ENCODE data around the gene PNO1.
"Not testable (repeated sequence)": the region's sequence is repeated elsewhere in the genome, so short reads cannot be mapped to it uniquely, and the experiment has no call there.

Gene PNO1

DNA sequence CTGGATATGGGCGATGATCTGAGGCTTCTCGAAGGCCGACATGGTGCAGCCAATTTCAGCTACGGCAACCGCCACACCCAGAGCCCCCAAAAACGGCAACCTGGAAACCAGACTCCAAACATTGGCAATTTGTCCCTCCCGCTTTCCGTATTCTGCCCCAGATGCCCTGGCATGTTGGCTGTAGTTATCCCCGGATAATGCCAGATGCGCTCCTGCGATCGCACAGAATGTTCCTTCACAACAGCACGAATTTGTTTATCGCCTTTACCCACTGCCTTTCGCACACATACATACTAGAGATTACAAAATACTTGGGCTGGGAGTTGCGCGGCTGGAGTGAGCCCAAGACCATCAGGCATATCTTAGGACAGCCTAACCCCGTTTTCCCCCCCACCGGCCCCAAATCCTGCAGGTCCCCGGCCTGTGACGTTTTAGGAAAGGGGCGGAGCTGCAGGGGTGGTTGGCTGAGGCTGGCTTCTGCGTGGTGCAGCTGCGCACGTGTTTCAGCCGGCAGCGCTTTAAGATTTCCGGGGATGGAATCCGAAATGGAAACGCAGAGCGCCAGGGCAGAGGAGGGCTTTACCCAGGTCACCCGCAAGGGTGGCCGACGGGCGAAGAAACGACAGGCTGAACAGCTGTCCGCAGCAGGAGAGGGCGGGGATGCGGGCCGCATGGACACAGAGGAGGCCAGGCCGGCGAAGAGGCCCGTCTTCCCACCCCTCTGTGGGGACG, at the start of gene PNO1:
PNO1 (plus strand) TSS at position 487 of the 732 bp plus-strand sequence; CDS start at position 534, 47 bp downstream.
- ATAC-seq (ENCODE audit: low read depth) (peak; percentile 90), DNase-seq (ENCODE audit: low spot score in 2 of 2) (peak; percentile 98)
- Mint-ChIP-seq H3K9me3 (no peaks in the 10 kb centered on the region), H3K27ac (peak within 1 kb of the TSS; percentile 100), H3K36me3 (peaks cover 15% of the 10 kb centered on the region), H3K4me3 (peak within 1 kb of the TSS; percentile 99), H3K4me1 (peaks cover 22% of the 10 kb centered on the region), H3K27me3 (no peaks in the 10 kb centered on the region)

GRCh38 chr2:68108120-68108519, 49.6 kb upstream of the PNO1 start:
- DNase-seq (ENCODE audit: low spot score in 2 of 2) = no peak
- no peak for ATAC-seq (ENCODE audit: low read depth)
- Mint-ChIP-seq H3K36me3 (peaks cover 13% of the 10 kb centered on the region), H3K4me1 (peaks cover 6% of the 10 kb centered on the region), H3K27me3 (no peaks in the 10 kb centered on the region), H3K4me3 (no peak overlapping the region), H3K9me3 (peaks cover 14% of the 10 kb centered on the region), H3K27ac (no peak overlapping the region)

- ATAC-seq (ENCODE audit: low read depth) (peak; percentile 100), DNase-seq (ENCODE audit: low spot score in 2 of 2) (peak in 1 of 2 donors; percentile 16)
- Mint-ChIP-seq H3K36me3 (peaks cover 11% of the 10 kb centered on the region), H3K4me3 (no peak overlapping the region), H3K4me1 (peaks cover 9% of the 10 kb centered on the region), H3K27me3 (no peaks in the 10 kb centered on the region), H3K9me3 (peaks cover 10% of the 10 kb centered on the region), H3K27ac (no peak overlapping the region)
Observed at GRCh38 chr2:68110102-68110501, 47.6 kb upstream of the PNO1 start.

DNA sequence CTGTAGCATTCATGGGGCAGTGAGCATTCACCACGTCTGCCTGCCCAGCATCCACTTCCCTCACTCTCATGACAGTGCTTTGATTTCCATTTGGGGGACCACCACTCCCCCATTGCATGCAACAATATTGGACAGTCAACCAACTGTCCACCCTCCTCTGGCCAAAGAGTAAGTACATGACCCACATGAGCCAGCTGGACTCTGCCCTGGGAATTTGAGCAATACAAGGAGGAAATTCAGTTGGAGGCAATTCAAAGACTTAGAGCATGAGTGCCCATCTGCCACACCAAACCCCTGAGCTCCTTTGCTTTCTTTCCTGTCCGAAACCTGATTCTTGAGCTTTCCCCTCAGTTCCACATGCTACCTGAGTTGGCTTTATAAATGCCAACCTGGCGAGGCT, 41.7 kb upstream of the PNO1 start:
- Mint-ChIP-seq H3K27ac (no peak overlapping the region), H3K9me3 (no peaks in the 10 kb centered on the region)
- ATAC-seq (ENCODE audit: low read depth) = no peak

DNA sequence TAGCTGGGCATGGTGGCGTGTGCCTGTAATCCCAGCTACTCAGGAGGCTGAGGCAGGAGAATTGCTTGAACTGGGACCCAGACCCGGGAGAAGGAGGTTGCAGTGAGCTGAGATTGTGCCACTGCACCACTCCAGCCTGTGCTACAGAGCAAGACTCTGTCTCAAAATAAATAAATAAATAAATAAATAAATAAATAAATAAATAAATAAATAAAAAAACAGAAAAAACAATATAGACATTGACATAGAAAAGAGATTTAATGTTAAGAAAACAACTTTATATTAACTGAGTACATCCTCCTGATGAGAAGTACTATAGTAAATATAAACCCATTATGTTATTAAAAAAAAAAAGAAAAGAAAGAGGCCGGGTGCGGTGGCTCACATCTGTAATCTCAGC, 39.8 kb upstream of the PNO1 start:
- H3K9me3 Mint-ChIP-seq; H3K27me3 Mint-ChIP-seq; H3K4me3 Mint-ChIP-seq; ATAC-seq (ENCODE audit: low read depth); H3K36me3 Mint-ChIP-seq; DNase-seq (ENCODE audit: low spot score in 2 of 2); H3K27ac Mint-ChIP-seq: not testable (repeated sequence)
- peaks cover 35% of the 10 kb centered on the region for H3K4me1 Mint-ChIP-seq

More for the DNA sequence above, 41.7 kb upstream of the PNO1 start:
- DNase-seq (ENCODE audit: low spot score in 2 of 2) = no peak
- Mint-ChIP-seq H3K36me3 (no peaks in the 10 kb centered on the region), H3K4me1 (peaks cover 23% of the 10 kb centered on the region), H3K4me3 (no peak overlapping the region), H3K27me3 (no peaks in the 10 kb centered on the region)

- no peaks in the 10 kb centered on the region for H3K9me3 Mint-ChIP-seq
- no peaks in the 10 kb centered on the region for H3K36me3 Mint-ChIP-seq
- no peaks in the 10 kb centered on the region for H3K27me3 Mint-ChIP-seq
- DNase-seq (ENCODE audit: low spot score in 2 of 2) (no peak), ATAC-seq (ENCODE audit: low read depth) (no peak)
- H3K4me3 Mint-ChIP-seq = peak overlapping the region; percentile 21
- peak overlapping the region; percentile 91 for H3K27ac Mint-ChIP-seq
- peaks cover 37% of the 10 kb centered on the region for H3K4me1 Mint-ChIP-seq
Observed at GRCh38 chr2:68118816-68119215, 38.9 kb upstream of the PNO1 start.

DNA sequence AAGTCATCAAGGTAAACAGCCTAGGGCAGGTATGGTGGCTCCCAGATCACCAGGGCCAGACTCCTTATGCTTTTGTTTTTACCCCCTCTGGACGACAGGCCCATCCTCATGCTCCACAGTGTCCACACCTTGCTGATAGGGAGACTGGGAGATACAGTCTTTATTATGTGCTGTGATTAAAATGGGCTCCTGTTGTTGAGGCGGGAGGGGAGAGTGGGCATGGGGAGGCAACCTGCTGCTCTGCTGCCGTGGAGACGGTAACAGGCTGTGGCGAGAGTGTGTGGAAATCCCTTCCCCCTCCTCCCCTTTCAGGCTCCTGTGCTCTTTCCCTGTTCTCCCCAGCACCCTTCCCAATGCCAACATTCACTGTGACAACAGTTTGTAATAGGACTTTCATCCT, 38.2 kb upstream of the PNO1 start:
- no peaks in the 10 kb centered on the region for H3K27me3 Mint-ChIP-seq
- DNase-seq (ENCODE audit: low spot score in 2 of 2) (no peak), ATAC-seq (ENCODE audit: low read depth) (no peak)
- H3K9me3 Mint-ChIP-seq = no peaks in the 10 kb centered on the region
- peaks cover 37% of the 10 kb centered on the region for H3K4me1 Mint-ChIP-seq
- H3K27ac Mint-ChIP-seq = peak overlapping the region; percentile 91
- H3K36me3 Mint-ChIP-seq = no peaks in the 10 kb centered on the region
- H3K4me3 Mint-ChIP-seq = no peak overlapping the region

GRCh38 chr2:68121873-68122679, 35.6 kb upstream of the PNO1 start:
- no peak for ATAC-seq (ENCODE audit: low read depth)
- DNase-seq (ENCODE audit: low spot score in 2 of 2) = peak; percentile 65 to 72
- Mint-ChIP-seq H3K27me3 (no peaks in the 10 kb centered on the region), H3K27ac (peak overlapping the region; percentile 91), H3K36me3 (no peaks in the 10 kb centered on the region), H3K4me3 (peak overlapping the region; percentile 83), H3K9me3 (no peaks in the 10 kb centered on the region), H3K4me1 (peaks cover 39% of the 10 kb centered on the region)

DNA sequence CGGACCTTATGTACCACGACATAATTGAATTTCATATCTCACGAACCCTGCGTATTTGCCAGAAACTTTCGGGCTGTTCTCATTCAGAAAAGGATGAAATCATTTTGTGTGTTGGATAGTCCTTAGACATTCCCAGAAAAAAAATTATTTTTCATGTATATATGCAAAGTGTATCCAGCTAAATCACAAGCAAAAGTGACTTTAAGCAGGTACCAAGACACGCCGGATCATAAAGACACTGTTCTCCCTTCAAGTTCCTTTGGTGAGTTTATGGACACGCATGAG, 35.1 kb upstream of the PNO1 start:
- peak overlapping the region; percentile 91 for H3K27ac Mint-ChIP-seq
- no peaks in the 10 kb centered on the region for H3K27me3 Mint-ChIP-seq
- no peaks in the 10 kb centered on the region for H3K36me3 Mint-ChIP-seq
- peak overlapping the region; percentile 68 for H3K4me3 Mint-ChIP-seq
- no peak for ATAC-seq (ENCODE audit: low read depth)
- peaks cover 44% of the 10 kb centered on the region for H3K4me1 Mint-ChIP-seq
- DNase-seq (ENCODE audit: low spot score in 2 of 2) = no peak
- no peaks in the 10 kb centered on the region for H3K9me3 Mint-ChIP-seq

- Mint-ChIP-seq H3K4me3 (no peak overlapping the region), H3K27ac (peak overlapping the region; percentile 55), H3K9me3 (no peaks in the 10 kb centered on the region), H3K27me3 (no peaks in the 10 kb centered on the region), H3K36me3 (no peaks in the 10 kb centered on the region), H3K4me1 (peaks cover 44% of the 10 kb centered on the region)
- ATAC-seq (ENCODE audit: low read depth) (no peak), DNase-seq (ENCODE audit: low spot score in 2 of 2) (no peak)
Observed at GRCh38 chr2:68124321-68124720, 33.4 kb upstream of the PNO1 start.

- DNase-seq (ENCODE audit: low spot score in 2 of 2) (no peak), ATAC-seq (ENCODE audit: low read depth) (no peak)
- H3K4me1 Mint-ChIP-seq = peaks cover 36% of the 10 kb centered on the region
- H3K4me3 Mint-ChIP-seq = no peak overlapping the region
- no peak overlapping the region for H3K27ac Mint-ChIP-seq
- H3K36me3 Mint-ChIP-seq = peaks cover 3% of the 10 kb centered on the region
- H3K27me3 Mint-ChIP-seq = no peaks in the 10 kb centered on the region
- no peaks in the 10 kb centered on the region for H3K9me3 Mint-ChIP-seq
Observed at GRCh38 chr2:68125821-68126220, 31.9 kb upstream of the PNO1 start.

GRCh38 chr2:68126561-68126960, 31.1 kb upstream of the PNO1 start:
- DNase-seq (ENCODE audit: low spot score in 2 of 2) = no peak
- Mint-ChIP-seq H3K36me3 (peaks cover 3% of the 10 kb centered on the region), H3K9me3 (no peaks in the 10 kb centered on the region), H3K27ac (peak overlapping the region; percentile 72), H3K4me3 (no peak overlapping the region), H3K27me3 (no peaks in the 10 kb centered on the region), H3K4me1 (peaks cover 29% of the 10 kb centered on the region)
- ATAC-seq (ENCODE audit: low read depth) = no peak

GRCh38 chr2:68127358-68128242, 30.1 kb upstream of the PNO1 start:
- ATAC-seq (ENCODE audit: low read depth) (peak; percentile 93), DNase-seq (ENCODE audit: low spot score in 2 of 2) (peak in 1 of 2 donors; percentile 12)
- peaks cover 22% of the 10 kb centered on the region for H3K4me1 Mint-ChIP-seq
- H3K4me3 Mint-ChIP-seq = peak overlapping the region; percentile 37
- no peaks in the 10 kb centered on the region for H3K9me3 Mint-ChIP-seq
- H3K27ac Mint-ChIP-seq = peak overlapping the region; percentile 75
- H3K27me3 Mint-ChIP-seq = no peaks in the 10 kb centered on the region
- H3K36me3 Mint-ChIP-seq = peaks cover 3% of the 10 kb centered on the region

DNA sequence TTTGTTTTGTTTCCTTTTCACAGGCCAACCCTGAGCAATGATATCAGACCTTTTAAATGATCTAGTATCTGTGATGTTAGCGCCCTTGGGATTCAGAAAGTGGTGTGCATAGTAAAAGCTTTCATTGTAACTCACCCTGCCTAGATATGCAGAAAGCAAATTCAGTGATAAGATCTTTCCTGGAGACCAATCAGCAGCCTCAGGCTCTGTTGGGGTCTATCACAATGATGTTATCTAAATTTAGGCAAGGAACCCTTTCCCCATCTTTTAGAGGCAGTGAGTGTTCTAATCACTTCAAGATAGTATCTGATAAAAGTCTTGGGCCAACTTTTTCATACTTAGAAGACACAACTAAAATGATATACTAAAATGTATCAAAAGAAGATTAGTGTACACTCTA, 23.6 kb upstream of the PNO1 start:
- ATAC-seq (ENCODE audit: low read depth) (no peak), DNase-seq (ENCODE audit: low spot score in 2 of 2) (no peak)
- Mint-ChIP-seq H3K4me3 (no peak overlapping the region), H3K4me1 (no peaks in the 10 kb centered on the region), H3K27ac (no peak overlapping the region), H3K36me3 (peaks cover 17% of the 10 kb centered on the region), H3K9me3 (no peaks in the 10 kb centered on the region), H3K27me3 (no peaks in the 10 kb centered on the region)

Data from memory B cell (primary cell).